ENCODE measurements around the gene TMEM170A. TPM values are rescaled to one million over a fixed set of nuclear protein-coding genes. Genes with fewer than 3 reads are reported as not detected.
"Not testable (repeated sequence)": the region's sequence is repeated elsewhere in the genome, so short reads cannot be mapped to it uniquely, and the experiment has no call there.

TMEM170A gene, protein sequence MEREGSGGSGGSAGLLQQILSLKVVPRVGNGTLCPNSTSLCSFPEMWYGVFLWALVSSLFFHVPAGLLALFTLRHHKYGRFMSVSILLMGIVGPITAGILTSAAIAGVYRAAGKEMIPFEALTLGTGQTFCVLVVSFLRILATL
- total RNA-seq, result 37.1 to 40.2 TPM (median 38.4 TPM) in 3 replicates

DNA sequence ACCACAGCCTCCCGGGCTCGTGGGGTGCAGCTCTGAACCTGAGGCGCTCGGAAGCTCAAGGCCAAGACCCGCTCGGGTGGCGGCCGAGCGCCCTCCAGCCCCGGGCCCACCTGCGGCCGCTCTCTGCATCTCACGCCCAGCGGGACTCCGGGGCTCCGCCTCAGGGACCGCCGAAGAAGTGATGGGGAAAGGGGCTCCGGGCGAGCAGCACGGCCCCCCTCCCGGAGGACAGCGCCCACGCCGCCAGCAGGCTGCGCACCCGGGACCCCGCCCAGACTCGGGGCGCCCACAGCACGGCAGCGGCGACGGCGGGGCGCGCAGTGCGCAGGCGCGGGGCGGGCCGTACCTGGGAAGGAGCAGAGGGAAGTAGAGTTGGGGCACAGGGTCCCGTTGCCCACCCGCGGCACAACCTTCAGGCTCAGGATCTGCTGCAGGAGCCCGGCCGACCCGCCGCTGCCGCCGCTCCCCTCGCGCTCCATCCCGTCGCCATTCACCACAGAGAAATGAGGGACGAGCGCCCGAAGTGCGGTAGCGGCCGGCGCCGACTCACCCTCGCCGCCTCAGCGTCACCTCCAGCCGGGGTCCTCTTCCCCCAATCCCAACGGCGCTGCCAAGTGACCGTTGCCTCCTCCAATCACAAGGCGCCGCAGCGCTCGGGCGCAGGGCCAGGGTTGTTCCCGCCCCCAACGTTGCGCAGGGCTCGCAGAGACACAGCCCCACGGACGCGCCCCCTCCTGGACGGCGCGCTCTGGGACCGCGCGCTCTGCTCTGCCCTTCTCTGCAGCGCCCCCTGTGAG lies at the start of gene TMEM170A:
TSS of gene TMEM170A (minus strand) at position 568 of the 797 bp plus-strand sequence. CDS start at position 479, 89 bp downstream.
- Mint-ChIP-seq H3K4me3 (peak within 1 kb of the TSS; percentile 93), H3K9me3 (peaks cover 3% of the 10 kb centered on the region), H3K27ac (peak within 1 kb of the TSS; percentile 95), H3K4me1 (peaks cover 36% of the 10 kb centered on the region), H3K36me3 (peaks cover 4% of the 10 kb centered on the region), H3K27me3 (ENCODE audit: low read depth) (no peaks in the 10 kb centered on the region)
- peak; percentile 99 to 100 for DNase-seq (ENCODE audit: low spot score in 2 of 2, unreplicated experiment in 2 of 2)
- TF ChIP-seq, protein P1, sequence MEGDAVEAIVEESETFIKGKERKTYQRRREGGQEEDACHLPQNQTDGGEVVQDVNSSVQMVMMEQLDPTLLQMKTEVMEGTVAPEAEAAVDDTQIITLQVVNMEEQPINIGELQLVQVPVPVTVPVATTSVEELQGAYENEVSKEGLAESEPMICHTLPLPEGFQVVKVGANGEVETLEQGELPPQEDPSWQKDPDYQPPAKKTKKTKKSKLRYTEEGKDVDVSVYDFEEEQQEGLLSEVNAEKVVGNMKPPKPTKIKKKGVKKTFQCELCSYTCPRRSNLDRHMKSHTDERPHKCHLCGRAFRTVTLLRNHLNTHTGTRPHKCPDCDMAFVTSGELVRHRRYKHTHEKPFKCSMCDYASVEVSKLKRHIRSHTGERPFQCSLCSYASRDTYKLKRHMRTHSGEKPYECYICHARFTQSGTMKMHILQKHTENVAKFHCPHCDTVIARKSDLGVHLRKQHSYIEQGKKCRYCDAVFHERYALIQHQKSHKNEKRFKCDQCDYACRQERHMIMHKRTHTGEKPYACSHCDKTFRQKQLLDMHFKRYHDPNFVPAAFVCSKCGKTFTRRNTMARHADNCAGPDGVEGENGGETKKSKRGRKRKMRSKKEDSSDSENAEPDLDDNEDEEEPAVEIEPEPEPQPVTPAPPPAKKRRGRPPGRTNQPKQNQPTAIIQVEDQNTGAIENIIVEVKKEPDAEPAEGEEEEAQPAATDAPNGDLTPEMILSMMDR (IDR thresholded peaks at IDR 0.05; ENCODE audit: unreplicated experiment), result peak; percentile 100

DNA sequence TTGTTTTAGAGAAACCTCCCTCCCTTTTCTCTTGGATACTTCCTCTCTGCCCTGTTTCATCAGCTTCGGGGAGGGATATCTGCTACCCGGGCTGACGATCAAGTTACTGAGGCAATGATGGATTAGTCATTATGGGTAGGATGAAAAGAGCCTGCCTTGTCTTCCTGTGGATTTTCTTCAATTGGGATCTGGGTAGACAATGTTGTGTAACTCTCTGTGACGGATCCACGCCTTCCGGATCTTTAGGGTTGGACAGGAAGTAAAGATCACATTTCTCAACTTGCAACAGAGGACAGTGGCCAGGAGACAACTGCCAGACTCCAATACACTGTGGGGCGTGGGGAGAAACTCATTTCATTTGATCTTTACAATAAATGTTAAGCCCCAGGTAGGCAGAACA lies 42.1 kb upstream of the TMEM170A start:
- DNase-seq (ENCODE audit: low spot score in 2 of 2, unreplicated experiment in 2 of 2), result no peak
- no peaks in the 10 kb centered on the region for H3K9me3 Mint-ChIP-seq
- H3K27me3 Mint-ChIP-seq (ENCODE audit: low read depth), result peaks cover 4% of the 10 kb centered on the region
- TF ChIP-seq, protein P1 (IDR thresholded peaks at IDR 0.05; ENCODE audit: unreplicated experiment), result no peak
- no peaks in the 10 kb centered on the region for H3K36me3 Mint-ChIP-seq
- peaks cover 9% of the 10 kb centered on the region for H3K4me1 Mint-ChIP-seq
- no peak overlapping the region for H3K4me3 Mint-ChIP-seq
- H3K27ac Mint-ChIP-seq, result peak overlapping the region; percentile 36

GRCh38 chr16:75506107-75506506 lies 41.6 kb upstream of the TMEM170A start:
- Mint-ChIP-seq H3K4me1 (peaks cover 9% of the 10 kb centered on the region), H3K9me3 (no peaks in the 10 kb centered on the region), H3K27ac (no peak overlapping the region), H3K4me3 (no peak overlapping the region), H3K27me3 (ENCODE audit: low read depth) (peaks cover 4% of the 10 kb centered on the region), H3K36me3 (no peaks in the 10 kb centered on the region)
- TF ChIP-seq, protein P1 (IDR thresholded peaks at IDR 0.05; ENCODE audit: unreplicated experiment), result no peak
- DNase-seq (ENCODE audit: low spot score in 2 of 2, unreplicated experiment in 2 of 2), result no peak

DNA sequence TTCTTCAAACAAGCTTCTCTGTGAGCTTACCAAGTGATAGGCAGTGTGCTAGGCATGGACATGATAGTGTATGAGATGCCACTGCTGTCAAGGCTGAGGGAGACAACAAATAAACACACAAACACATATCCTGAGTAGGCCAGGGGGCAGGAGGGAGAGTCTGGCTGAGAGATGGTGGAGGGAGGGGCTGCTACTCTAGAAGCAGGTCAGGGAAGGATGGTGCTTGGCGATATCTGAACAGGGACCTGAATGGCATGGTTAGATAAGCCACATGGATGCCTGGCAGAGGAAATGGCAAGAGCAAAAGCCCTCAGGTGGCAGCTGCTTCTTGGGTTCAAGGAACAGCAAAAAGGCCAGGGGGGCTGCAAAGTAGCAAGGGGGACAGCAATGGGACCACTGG lies 39.3 kb upstream of the TMEM170A start:
- no peak for DNase-seq (ENCODE audit: low spot score in 2 of 2, unreplicated experiment in 2 of 2)
- Mint-ChIP-seq H3K27me3 (ENCODE audit: low read depth) (peaks cover 4% of the 10 kb centered on the region), H3K4me3 (no peak overlapping the region), H3K27ac (no peak overlapping the region), H3K36me3 (no peaks in the 10 kb centered on the region), H3K9me3 (no peaks in the 10 kb centered on the region), H3K4me1 (peaks cover 10% of the 10 kb centered on the region)
- TF ChIP-seq, protein P1 (IDR thresholded peaks at IDR 0.05; ENCODE audit: unreplicated experiment), result no peak

DNA sequence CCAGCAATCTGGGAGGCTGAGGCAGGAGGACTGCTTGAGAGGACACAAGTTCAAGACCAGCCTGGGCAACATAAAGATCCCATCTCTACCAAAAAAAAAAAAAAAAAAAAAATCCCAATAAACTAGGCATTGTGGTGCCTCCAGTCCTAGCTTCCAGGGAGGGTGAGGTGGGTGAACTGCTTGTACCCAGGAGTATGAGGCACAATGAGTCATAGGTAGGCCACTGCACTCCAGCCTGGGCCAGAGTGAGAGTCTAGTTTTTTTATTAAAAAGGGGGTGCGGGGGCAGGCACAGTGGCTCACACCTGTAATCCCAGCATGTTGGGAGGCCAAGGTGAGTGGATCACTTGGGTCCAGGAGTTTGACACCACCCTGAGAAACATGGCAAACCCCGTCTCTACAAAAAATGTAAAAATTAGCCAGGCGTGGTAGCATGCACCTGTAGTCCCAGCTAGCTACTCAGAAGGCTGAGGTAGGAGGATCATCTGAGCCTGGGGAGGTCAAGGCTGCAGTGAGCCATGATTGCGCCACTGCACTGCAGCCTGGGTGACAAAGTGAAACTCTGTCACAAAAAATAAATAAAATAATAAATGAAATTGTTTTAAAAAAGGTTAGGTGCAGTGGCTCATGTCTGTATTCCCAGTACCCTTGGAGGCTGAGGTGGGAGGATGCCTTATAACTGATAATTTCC lies 38.6 kb upstream of the TMEM170A start:
- Mint-ChIP-seq H3K36me3 (no peaks in the 10 kb centered on the region), H3K4me3 (no peak overlapping the region), H3K9me3 (no peaks in the 10 kb centered on the region), H3K27ac (no peak overlapping the region), H3K4me1 (peaks cover 12% of the 10 kb centered on the region), H3K27me3 (ENCODE audit: low read depth) (no peaks in the 10 kb centered on the region)
- no peak for DNase-seq (ENCODE audit: low spot score in 2 of 2, unreplicated experiment in 2 of 2)
- TF ChIP-seq, protein P1 (IDR thresholded peaks at IDR 0.05; ENCODE audit: unreplicated experiment), result no peak

GRCh38 chr16:75501820-75502219 lies 37.3 kb upstream of the TMEM170A start:
- H3K4me3 Mint-ChIP-seq; H3K27ac Mint-ChIP-seq; H3K27me3 Mint-ChIP-seq (ENCODE audit: low read depth); H3K36me3 Mint-ChIP-seq; H3K9me3 Mint-ChIP-seq; DNase-seq (ENCODE audit: low spot score in 2 of 2, unreplicated experiment in 2 of 2): not testable (repeated sequence)
- H3K4me1 Mint-ChIP-seq, result peaks cover 12% of the 10 kb centered on the region
